Kidney capillary endothelial cell (primary cell): Measurements from ENCODE around the gene ELP5.

Experiments
- DNase-seq: peaks from one replicate; pipeline ENCODE4 v3.0.0-alpha.2; 2018; ENCODE audit warnings: low spot score

ELP5 gene

GRCh38 chr17:7219229-7219811 lies 32.7 kb upstream of the ELP5 start:
- no peak for DNase-seq

- DNase-seq = no peak
These were observed 32.0 kb upstream of the ELP5 start, which contains the start of the genes ACADVL and DLG4 for GRCh38 chr17:7219812-7220592. ACADVL (plus strand) TSS chr17:7219938; CDS start chr17:7219985, 47 bp downstream. DLG4 (minus strand) TSS chr17:7219836.

DNA sequence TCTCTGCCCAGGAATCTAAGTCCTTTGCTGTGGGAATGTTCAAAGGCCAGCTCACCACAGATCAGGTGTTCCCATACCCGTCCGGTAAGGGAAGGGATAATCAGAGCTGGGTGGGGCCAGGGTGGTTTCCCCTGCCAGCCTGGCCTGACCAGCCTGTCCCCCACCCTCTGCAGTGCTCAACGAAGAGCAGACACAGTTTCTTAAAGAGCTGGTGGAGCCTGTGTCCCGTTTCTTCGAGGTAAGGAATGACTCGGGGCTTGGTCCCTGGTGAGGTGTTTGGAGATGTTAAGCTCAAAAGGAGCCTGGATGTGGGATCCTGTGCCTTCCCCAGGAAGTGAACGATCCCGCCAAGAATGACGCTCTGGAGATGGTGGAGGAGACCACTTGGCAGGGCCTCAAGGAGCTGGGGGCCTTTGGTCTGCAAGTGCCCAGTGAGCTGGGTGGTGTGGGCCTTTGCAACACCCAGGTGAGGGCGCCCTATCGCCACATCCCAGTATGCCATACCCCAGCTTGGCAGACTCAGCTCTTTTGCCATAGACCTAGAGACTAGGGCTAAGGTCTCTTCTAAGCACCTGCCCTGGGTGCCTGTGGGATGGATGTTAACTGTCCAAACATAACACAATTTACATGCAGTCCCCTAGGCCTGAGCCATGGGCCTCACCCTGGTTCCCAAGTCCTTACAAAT lies 31.3 kb upstream of the ELP5 start:
- DNase-seq = no peak

GRCh38 chr17:7221278-7222092 lies 30.5 kb upstream of the ELP5 start:
- DNase-seq = no peak

DNA sequence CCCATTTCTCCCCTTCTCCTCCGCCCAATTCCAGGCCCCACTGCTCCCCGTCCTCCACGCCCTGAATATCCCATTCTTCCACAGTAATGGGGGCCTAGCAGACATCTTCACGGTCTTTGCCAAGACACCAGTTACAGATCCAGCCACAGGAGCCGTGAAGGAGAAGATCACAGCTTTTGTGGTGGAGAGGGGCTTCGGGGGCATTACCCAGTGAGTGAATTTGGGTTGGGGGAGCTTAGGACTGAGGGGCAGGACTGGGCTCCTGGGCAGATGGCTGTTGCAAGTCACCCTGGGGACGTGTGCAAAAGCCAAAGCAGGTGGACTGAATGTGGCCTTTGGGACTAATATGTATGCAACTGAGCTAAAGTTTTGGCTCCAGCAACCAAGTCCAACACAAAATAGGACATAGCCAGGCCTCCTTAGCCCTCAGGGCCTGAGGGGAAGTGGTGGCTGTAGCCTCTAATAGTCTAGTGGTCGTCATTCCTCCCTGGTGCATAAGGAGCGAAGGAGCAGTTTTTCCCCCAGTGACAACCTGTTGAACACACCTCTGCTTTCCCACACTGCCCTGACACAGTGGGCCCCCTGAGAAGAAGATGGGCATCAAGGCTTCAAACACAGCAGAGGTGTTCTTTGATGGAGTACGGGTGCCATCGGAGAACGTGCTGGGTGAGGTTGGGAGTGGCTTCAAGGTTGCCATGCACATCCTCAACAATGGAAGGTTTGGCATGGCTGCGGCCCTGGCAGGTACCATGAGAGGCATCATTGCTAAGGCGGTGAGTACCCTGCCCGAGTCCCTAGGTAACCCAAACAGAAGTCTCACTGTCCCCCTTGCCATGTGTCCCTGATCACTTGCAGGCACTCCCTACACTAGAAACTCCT lies 29.7 kb upstream of the ELP5 start:
- DNase-seq = no peak

GRCh38 chr17:7222972-7223292 lies 29.1 kb upstream of the ELP5 start:
- DNase-seq = no peak

- no peak for DNase-seq
These were observed 28.6 kb upstream of the ELP5 start for GRCh38 chr17:7223375-7223774.

DNA sequence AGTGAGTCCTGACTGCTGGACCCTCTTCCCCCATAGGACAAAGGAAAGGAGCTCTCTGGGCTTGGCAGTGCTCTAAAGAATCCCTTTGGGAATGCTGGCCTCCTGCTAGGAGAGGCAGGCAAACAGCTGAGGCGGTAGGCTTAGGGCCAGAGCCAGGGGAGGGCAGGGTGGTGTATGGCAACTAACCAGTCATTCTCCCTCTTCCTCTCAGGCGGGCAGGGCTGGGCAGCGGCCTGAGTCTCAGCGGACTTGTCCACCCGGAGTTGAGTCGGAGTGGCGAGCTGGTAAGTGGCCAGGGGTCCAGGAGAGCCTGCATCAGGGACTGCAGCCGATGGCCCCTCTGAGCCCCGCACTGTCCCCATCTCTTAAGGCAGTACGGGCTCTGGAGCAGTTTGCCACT lies 27.9 kb upstream of the ELP5 start:
- no peak for DNase-seq

DNA sequence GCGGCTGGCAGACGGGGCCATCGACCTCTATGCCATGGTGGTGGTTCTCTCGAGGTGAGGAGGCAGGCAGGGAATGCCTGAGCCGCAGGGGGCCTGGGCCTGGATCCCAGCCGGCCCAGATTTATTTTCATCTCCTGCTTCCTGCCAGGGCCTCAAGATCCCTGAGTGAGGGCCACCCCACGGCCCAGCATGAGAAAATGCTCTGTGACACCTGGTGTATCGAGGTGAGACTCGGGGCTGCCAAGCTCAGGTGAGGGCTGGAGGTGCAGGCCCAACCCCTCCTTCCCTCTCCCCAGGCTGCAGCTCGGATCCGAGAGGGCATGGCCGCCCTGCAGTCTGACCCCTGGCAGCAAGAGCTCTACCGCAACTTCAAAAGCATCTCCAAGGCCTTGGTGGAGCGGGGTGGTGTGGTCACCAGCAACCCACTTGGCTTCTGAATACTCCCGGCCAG lies 27.3 kb upstream of the ELP5 start:
- no peak for DNase-seq

- no peak for DNase-seq
These were observed 26.2 kb upstream of the ELP5 start for GRCh38 chr17:7225711-7226331.

DNA sequence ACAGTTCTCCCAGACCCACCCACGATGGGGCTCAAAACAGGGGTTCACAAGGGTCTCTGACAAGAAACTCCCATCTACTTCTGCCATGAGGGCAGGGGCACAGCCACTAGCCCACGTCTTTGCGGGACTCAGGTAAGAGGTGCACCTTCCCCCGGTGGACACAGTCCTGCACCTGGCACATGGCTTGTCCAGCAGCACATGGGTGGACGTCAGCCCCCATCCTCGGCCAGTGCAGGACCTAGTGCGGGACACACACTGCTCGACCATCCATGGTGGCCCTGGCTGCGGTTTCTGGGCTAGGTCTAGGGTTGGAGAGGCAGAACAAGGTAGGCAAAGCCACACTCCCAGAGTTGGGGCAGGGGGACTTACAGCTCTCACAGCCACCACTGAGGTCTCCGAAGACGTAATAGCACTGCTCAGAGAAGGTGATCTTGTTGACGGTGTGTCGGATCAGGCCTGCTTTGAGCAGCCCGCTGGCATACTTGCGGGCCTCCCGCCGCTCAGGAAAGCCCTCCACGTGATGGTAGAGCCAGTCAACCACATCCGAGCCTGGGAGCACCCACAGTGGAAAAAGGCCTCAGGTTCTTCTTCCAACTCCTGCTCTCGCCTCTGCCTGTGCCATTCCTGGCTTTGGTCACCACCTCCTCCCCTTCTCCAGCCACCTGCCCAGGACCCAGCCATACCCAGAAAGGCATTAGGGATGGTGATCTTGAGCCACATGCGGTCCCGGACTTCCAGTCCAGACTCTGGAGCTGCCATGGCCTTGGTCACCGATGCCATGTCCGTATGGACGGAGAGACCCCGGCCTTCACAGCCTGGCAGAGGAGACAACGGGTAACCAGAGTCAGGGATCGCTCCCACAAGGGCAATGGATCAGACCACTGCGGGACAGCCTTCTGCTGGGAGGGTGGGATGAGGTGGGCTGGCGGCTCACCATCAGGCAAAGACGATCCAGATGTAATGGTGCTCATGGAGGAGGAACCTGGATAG lies 25.0 kb upstream of the ELP5 start:
- DNase-seq = no peak

DNA sequence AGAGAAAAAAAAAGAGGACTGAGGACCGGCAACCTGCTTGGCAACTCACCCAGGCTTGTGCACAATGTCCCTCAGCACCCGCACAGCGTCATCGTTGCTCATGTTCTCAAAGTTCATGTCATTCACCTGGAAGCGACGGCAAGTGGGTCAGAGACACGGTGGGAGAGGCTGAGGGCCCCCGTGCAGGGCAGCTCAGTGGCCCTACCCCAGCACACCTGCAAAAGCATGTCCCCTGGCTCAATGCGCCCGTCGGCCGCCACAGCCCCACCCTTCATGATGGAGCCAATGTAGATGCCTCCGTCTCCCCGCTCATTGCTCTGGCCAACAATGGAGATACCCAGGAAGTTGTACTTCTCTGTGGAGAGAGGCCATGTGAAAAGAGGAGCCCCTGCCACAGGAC lies 23.1 kb upstream of the ELP5 start:
- DNase-seq = no peak

DNA sequence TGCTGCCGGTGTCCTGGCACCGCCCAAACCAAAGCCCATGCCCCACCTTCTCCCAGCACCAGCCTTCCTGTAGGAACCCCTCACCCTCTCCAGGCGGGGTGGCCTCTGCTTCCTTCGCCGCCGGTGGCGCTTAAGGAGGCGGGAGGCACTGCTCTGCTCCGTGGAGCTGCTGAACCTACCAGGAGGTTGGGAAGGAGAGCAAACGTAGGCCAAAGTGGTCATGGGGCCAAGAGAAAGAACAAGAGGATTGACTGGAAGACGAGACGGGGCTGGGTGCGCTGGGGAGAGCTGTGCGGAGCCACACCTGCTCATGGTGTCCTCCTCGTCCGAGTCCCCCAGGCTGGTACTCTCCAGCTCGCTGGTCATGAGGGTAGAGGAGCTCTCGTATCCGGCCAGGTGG lies 22.5 kb upstream of the ELP5 start:
- DNase-seq = no peak

GRCh38 chr17:7232114-7232513 lies 19.9 kb upstream of the ELP5 start:
- no peak for DNase-seq

DNA sequence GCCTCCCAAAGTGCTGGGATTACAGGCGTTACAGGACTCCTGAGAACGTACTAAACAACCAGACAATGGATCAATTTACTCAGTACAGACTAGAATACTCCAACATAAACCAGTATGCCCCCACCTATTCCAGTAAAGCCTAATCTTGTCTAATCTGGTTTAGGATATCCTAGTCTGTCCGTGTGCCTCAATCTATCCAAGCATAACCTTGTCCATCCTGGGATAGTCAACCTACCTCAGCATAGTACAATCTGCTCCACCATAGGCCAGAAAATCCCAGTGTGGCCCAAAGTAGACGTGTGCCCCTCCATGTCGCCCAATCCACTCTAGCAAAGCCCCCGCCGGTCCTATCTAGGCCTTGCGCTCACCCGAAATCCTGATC lies 18.3 kb upstream of the ELP5 start:
- no peak for DNase-seq

DNA sequence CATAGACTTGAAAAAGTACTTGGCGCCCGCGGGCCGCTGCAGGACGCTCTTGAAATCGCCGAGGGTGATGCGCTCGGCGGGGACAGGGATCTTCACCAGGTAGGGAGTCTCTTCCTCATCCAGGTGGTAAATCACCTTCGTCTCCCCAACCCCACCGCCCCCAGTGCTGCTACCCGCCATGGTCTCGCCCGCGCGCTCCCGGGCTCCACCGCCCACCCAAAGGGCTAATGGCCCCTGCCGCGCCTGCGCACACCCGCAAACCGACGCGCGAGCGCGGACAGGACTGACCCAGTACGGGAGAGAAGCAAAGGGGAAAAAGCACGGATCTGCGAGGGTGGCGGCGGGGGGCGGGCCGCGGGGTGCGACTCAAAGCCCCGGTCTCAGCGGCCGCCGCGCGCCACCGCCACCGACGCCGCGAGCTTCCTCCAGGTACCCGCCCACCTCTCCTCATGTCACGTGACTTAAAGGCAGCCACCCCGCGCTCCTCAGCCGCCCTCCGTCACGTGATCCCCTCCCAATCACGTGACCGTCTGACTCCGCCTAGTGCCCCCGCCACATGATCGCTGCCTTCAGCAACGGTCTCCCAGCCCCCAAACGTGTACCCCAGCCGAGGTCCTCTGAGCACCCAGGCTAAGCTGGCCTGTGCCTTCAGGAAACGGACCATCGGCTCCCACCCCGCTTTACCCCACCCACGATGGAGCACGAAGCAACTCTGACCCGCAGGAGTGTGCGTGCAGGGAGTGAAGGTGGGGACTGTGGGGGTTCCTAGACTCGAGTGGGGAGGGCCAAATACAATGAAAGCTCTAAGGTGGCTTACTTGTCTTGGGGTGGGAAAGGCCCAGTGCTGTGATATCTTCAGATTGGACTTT lies 17.7 kb upstream of the ELP5 start, which contains the start of gene DVL2:
TSS of gene DVL2 (minus strand) at position 435 of the 869 bp plus-strand sequence. CDS start at position 180, 255 bp downstream.
- DNase-seq = peak; percentile 91

DNA sequence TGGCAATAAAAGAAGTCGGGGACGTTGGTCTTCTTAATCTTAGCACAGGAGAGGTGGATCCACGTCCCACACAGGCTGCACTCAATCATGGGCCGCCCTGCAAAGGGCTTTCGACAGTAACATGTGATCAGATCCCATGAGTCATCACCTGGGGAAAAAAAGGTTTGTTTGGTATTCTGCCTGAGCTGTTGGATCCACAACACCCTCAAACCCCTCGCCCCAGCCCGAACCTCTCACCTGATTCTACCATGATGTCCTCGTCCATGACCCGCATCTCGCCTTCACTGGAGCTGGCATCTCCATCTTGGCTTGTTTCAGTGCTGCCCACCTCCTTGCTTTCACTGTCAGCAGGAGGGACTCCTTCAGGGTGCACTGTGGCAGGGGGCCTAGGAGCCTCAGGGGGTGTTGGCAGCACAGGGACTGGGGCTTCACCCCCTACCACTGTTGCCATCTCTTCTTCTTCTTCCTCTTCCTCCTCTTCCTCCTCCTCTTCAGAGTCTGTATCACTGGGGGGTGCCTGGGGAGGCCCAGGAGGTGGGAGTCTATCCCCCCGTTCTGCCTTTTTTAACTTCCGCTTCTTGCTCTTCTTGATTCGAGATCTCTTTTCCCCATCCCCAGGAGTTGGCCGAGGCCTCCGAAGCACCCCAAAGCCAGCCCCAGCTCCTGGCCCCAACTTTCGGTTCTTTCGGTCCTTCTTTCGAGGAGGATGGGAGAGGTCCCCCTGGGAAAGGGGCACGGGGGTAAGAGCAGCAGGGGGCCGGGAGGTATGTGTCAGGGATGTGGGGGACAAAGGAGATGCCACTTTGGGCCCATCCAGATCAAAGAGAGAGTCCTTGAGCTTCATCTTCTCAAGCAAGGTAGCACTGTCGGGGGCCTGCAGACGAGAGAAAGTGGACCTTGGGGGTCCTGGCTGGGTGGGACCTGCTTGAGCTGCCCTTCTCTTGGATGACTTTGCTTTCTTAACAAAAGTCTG lies 16.0 kb upstream of the ELP5 start:
- no peak for DNase-seq
